D721Med (cell line): ENCODE measurements around the gene SMPD3.

Experiments
- DNase-seq: peaks from one replicate; pipeline ENCODE4 v3.0.0; 2011; ENCODE audit warnings: low spot score; ENCODE audit not compliant: insufficient read length
- FAIRE-seq: peaks from 2 replicates; lab custom pipeline; 2011; peaks lifted over from hg19 to GRCh38; lab: Jason Lieb, UNC
- CTCF ChIP-seq: IDR thresholded peaks from 2 replicates; pipeline ENCODE4 v1.5.1; 2012; ENCODE audit warnings: mild to moderate bottlenecking, control low read depth; ENCODE audit not compliant: insufficient read depth; ENCODE audit errors: missing control alignments

The SMPD3 gene

GRCh38 chr16:68379472-68380347 is 68.6 kb downstream of the SMPD3 start:
- FAIRE-seq (no peak), DNase-seq (no peak)
- no peak for TF ChIP-seq CTCF

- no peak for DNase-seq
- FAIRE-seq: no peak
Observed at GRCh38 chr16:68378436-68379415, 69.6 kb downstream of the SMPD3 start.

GRCh38 chr16:68377667-68378393 is 70.5 kb downstream of the SMPD3 start:
- DNase-seq (no peak), FAIRE-seq (no peak)
- no peak for TF ChIP-seq CTCF

More at GRCh38 chr16:68378436-68379415, 69.6 kb downstream of the SMPD3 start:
- no peak for TF ChIP-seq CTCF

- FAIRE-seq: no peak
- no peak for TF ChIP-seq CTCF
- no peak for DNase-seq
Observed at GRCh38 chr16:68377221-68377620, 71.1 kb downstream of the SMPD3 start.

- FAIRE-seq: no peak
- no peak for DNase-seq
- no peak for TF ChIP-seq CTCF
Observed at GRCh38 chr16:68376590-68376989, 71.7 kb downstream of the SMPD3 start.

- TF ChIP-seq CTCF: no peak
- FAIRE-seq (no peak), DNase-seq (no peak)
Observed at GRCh38 chr16:68375801-68376536, 72.3 kb downstream of the SMPD3 start.
